ENCODE results near the gene RAB19.

RAB19 gene, protein sequence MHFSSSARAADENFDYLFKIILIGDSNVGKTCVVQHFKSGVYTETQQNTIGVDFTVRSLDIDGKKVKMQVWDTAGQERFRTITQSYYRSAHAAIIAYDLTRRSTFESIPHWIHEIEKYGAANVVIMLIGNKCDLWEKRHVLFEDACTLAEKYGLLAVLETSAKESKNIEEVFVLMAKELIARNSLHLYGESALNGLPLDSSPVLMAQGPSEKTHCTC

DNA sequence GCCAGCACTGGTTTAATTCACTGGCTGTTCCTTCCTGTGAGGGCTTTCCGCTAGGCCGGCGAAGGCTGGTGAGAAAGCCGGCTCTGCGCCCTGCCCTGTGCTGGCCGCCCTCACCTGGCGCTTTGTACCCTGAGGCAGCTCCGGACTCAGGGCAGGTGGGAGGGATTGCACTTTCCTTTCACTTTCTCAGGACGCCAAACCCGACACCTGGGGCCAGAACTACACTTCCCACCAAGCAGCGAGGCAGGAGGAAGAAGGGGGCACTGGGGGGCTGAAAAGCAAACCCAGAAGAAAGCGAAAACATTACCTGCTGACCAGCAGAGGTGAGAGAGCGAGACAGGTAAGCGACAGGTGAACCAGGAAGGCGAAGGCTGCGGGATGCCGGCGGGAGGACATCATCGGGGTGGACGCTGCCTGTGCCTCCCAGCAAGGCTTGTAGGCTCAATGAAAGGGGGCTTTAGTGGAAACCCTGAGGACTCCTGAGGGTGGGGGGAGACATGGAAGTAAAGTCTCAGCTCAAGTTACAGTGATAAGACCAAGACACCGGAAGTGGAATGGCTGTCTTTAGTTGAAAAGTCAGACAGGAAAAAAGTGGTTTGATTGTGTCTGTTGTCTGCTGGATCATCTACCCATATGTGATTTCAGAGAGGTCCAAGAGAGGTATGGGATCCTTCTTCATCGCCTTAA lies at the start of gene RAB19:
Gene RAB19 (plus strand): TSS at position 181 of the 687 bp plus-strand sequence. CDS start 3,589 bp downstream, outside the sequence.
- no peak for DNase-seq (ENCODE audit: low spot score)

DNA sequence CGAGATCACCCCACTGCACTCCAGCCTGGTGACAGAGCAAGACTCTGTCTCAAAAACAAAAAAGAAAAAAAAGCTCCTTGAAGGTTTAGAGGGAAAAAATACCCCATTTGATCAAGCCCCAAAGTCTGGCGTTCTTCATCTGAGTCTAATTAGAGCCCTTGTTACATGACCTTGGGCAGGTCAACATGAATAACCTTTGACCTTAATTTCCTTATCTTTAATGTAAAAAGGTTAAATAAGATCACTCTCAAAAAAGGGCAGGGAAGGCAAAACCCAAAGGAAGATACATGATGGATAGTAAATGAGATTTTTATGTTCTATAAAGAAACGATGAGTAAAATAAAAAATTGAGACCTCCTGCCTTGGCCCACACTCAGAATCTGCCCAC lies 45.8 kb upstream of the RAB19 start:
- DNase-seq (ENCODE audit: low spot score), result no peak

DNA sequence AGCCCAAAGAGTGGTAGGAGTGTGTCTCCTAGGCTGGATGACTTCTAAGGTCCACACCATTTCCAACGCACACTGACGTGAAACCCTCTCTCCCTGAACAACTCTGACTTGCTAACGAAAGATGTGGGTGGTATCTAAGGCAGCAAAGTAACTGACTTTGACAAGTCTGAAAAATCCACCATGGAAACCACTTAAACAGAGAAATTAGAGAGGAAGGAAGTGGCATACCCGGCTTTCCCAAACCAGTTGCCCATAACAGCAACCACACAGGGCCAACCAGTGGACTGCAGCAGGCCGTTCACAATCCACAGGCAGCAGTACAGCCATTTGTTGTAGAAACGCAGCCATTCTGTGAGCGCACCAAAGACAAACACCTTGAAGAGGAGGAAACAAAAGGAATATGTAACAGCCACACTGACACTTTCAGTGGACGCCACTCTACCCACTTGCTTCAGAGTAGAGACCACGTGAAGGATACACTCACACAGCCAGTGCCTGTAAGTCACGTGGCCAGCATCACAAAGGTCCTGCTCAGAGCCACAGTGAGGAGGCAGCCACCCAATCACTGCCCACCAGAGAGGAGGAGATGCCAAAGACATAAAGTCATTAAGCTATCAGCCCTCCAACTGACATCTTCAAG lies 45.3 kb upstream of the RAB19 start:
- no peak for DNase-seq (ENCODE audit: low spot score)

DNA sequence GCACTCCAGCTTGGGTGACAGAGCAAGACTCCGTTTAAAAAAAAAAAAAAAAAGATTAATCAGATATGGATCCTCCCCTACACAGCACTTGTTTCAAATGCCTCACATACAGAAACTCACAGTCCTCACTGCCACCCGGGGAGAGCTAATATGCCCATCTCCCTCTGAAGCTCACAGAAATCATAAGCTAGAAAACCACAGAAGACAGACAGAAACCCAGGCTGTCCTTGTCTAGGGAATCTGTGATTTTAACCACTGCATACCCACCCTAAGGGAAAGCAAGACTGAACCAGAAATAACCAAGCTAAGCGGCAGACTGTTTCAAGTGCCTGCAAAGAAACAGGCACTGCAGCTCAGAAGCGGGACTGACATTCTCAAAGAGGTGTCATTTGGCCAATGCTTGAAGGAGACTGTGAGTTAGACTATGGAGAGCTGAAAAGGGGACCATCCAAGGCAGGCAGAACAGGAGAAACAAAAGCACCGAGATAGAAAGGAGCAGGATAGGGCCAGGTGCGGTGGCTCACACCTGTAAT lies 43.1 kb upstream of the RAB19 start:
- DNase-seq (ENCODE audit: low spot score), result no peak

DNA sequence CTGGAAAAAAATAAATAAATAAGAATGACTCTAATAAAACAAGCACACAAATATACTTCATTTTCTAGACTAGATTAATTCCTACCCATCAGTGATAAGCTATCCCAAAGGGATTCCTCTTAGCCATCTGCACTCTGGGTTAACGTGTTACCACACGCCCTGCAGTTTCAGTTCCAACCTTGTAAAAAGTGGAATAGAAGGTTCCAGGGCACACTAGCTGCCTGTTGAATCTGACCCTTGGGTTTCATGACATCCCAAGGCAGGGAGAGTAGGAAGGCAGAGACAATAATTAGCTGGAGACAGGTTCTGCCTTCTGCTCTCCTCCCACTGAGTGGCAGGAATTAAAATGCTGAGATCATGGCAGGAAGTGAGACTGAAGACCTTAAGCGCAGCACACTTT lies 39.0 kb upstream of the RAB19 start:
- no peak for DNase-seq (ENCODE audit: low spot score)

DNA sequence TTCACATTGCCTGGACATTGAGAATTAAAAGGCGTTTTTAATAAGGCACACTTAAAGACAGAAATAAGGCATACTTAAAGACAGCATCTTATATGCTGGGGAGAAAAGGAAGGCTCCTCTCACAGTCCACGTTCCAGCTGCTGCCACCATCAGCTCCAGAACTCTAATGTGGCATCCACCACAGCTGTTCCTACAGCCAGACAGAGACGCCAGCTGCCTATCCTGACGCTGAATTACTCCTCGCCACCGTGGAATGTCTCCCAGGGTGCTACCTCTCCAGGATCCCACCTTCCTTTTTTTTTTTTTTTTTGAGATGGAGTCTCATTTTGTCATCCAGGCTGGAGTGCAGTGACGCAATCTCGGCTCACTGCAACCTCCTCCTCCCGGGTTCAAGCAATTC lies 36.3 kb upstream of the RAB19 start:
- no peak for DNase-seq (ENCODE audit: low spot score)

DNA sequence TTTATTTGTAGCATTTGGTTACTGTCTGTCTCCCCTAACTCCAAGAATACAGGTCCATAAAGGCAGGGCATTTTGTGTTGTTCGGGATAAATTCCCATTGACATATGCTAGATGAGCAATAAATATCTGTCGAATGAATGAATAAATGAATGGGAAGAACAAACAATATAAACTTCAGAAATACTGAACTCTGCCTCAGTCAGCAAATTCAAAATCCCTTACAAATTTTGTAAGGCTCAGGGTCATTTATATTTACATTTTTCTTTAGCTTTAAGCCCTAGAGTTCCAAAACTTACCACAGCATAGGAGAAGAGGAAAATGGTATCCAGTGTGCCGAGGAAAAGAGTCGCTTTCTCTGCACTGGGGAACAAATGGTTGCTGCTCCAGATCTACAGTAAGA lies 34.6 kb upstream of the RAB19 start:
- no peak for DNase-seq (ENCODE audit: low spot score)

DNA sequence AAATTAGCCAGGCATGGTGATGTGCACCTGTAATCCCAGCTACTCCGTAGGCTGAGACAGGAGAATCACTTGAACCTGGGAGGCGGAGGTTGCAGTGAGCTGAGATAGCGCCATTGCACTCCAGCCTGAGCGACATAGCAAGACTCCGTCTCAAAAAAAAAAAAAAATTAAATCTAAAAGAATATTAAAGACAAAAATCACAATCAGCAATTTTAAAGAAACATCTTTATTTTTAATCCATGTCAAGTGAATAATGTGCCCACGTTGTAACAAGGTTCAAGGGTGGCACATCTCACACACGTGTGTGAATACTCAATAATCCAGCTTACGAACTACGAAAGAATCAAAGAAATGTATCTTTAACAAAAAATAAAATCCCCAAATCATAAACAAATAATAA lies 28.5 kb upstream of the RAB19 start:
- no peak for DNase-seq (ENCODE audit: low spot score)

DNA sequence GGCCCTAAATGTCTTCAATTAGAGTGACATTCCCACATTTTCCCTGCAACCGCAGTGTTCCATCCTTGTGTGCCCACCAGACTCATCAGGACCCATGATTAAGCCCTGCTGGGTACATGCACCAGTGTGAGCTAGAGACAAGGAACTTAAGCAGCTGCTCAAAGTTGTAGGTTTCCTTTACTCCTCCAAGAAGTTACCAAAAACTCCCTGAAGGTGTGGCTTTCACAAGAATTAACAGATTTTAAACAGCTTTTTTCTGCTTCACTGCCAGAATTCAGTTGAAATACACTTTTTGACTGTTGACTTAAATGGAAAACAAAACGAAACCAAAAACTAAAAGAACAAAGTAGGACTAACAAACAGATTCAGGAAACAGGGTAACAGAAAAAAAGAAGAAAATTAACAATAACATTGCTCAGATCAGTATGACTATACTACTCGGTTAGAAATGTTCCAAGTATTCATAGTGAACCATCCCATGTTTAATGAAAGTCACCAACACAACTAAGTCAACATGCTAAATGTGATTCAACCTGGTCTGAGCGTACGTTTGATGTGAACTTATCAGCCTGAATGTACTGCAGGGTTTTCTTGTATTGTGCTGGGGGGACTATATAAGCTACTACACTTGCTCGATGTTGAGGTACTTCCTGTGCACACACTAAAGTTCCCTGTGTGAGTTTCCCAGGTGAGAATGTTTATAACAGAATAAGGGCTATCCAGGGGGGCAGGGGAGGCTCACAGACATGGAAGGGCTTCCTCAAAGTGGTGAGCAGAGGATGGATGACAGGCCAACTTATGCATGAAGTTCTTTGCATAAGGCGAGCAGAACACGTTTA lies 27.7 kb upstream of the RAB19 start:
- no peak for DNase-seq (ENCODE audit: low spot score)

DNA sequence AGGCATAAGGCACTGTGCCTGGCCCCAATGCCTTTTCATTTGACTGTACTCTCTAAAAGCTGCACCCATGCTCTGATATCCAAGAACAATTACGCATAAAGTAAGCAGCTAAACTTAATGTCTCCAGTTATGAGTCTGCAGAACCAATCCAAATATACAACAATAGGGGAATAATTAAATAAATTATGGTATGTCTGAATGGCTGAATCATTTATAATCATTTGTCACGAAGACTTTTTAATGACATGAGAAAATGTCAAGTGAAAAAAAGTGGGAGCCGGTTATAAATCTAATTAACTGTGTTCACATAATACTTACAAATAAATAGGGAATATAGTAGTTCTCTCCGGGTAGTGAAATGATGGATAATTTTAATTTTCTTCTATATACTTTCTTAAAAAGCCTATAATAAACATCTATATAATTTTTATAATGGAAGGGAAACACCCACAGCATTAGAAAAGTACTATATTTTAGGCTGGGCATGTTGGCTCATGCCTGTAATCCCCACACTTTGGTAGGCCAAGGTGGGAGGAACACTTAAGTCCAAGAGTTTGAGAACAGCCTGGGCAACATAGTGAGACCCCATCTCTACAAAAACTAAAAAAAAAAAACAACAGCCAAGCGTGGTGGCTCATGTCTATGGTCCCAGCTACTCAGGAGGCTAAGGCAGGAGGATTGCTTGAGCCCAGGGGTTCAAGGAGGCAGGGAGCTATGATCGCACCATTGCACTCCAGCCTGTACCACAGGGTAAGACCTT lies 19.7 kb upstream of the RAB19 start:
- no peak for DNase-seq (ENCODE audit: low spot score)

DNA sequence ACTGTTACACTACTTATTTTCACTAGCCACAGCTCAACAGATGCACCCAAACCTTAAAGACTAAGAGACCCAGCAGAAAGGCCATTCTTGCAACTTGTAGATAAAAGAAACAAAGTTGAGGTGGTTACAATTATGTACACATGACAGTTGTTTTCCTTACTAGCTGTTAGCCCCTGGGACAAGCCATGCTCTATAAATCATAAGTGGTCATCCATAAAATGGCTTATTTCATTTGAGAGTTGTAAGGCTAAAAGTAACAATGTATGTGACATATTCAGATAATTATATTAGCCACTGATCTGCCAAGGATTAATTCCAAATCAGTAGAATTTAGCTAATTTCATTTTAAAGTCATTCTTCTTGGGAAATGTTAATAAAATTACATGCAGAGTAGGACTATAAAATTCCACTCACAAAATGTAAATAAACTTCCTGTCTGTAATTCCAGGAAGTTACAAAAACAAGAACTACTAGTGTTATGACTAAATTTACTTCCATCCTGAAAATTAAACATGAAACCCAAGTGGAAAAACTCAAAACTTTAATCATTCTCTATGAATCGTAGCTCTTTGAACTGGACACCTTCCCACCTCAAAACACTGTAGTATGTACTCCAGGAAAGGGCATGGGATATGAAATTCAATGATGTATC lies 18.8 kb upstream of the RAB19 start:
- no peak for DNase-seq (ENCODE audit: low spot score)

DNA sequence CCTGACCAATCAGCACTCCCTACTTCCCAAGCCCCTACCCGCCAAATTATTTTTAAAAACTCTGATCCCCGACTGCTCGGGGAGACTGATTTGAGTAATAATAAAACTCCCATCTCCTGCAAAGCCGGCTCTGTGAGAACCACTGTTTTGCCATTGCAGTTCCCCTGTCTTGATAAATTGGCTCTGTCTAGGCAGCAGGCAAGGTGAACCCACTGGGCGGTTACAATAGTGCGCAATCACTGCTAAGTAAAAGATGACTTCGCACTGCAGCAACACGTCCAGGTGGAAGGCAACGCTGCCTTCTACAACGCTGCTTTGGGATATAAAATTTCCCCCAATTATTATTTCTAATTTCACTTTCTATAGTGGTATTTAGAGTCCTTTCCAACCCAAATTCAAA lies 14.4 kb upstream of the RAB19 start:
- DNase-seq (ENCODE audit: low spot score), result no peak

DNA sequence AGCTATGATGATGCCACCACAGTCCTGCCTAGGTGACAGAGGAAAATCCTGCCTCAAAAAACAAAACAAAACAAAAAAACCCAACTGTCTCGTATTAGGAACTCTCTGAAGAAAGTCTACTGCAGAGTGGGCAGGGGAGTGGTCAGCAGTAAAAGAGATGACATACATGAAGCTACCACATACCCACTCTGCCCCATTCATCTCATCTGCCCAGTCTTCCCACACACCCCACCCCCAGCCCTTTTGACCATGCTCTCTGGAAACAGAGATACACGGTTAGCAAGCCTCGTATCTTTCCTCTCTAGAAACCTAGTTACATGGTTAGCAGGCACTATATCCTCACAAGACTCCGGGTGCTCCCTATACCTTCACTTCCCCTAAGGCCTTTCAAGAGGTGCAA lies 13.8 kb upstream of the RAB19 start:
- DNase-seq (ENCODE audit: low spot score), result no peak

DNA sequence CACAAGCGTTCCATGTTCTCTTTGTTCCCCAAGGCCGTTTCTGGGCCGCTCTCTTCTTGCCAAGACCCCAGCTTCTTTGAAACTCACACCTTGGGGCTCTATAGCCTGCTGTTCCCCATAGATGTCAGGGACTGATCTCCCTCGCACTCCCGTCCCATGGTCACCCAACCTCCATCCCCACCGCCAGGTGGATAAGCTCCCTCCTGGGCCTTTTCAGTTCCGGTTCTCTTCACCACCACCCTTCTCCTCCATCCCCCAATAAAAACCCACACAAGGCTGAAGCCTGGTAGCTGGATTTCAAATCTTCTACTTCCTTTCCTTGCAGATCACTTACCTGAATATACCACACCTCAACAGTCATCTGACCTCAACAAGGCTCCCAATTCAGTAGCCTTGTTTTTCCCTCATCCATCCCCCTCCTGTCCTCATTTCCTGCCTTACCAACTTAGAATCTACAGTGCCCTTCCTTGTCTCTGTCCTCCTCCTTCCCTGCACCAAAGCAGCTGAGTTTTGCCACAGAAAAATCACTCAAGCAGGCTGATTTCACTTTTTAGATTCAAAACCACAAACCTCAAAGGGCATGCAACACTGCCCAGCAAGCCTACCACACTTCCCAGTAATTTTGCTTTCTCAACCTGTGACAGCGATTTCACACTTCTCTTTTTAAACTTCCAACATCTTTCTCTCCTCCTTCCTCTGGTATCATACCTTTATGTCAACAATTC lies 13.2 kb upstream of the RAB19 start:
- no peak for DNase-seq (ENCODE audit: low spot score)

DNA sequence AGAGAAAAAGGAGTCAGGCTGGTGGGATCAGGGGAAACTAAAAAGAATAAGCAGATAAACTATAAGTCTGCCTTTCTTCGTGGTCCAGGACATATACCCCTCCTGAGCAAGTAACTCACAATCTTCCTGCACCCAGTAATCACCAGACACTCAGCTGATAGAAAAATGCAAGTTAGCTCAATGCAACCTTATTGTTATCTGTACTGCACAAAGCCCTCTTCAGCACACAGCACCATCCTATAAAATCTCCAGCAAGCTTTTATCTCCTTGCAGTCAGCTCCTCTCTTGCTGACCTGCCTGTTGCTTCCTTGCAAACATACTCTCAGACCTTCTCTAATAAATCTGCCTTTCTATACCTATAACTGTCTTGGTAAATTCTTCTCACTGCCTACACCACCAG lies 12.2 kb upstream of the RAB19 start:
- DNase-seq (ENCODE audit: low spot score), result no peak

DNA sequence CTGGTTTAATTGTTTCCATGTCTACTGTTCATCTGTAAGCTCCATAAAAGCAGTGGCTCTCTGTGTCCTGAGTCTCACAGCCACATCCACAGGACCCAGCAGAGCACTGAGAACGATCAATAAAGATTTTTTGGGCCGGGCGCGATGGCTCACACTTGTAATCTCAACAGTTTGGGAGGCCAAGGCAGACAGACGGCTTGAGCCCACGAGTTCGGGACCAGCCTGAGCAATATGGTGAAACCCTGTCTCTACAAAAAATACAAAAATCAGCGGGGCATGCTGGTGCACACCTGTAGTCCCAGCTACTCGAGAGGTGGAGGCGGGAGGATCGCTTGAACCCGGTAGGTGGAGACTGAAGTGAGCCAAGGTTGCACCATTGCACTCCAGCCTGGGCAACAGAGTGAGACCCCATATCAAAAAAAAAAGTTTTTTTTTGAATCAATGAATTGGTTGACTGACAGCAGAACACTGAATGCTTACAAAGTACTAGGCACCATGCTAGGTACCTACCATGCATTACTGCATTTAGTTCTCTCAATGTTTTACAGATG lies 10.0 kb upstream of the RAB19 start:
- DNase-seq (ENCODE audit: low spot score), result no peak

DNA sequence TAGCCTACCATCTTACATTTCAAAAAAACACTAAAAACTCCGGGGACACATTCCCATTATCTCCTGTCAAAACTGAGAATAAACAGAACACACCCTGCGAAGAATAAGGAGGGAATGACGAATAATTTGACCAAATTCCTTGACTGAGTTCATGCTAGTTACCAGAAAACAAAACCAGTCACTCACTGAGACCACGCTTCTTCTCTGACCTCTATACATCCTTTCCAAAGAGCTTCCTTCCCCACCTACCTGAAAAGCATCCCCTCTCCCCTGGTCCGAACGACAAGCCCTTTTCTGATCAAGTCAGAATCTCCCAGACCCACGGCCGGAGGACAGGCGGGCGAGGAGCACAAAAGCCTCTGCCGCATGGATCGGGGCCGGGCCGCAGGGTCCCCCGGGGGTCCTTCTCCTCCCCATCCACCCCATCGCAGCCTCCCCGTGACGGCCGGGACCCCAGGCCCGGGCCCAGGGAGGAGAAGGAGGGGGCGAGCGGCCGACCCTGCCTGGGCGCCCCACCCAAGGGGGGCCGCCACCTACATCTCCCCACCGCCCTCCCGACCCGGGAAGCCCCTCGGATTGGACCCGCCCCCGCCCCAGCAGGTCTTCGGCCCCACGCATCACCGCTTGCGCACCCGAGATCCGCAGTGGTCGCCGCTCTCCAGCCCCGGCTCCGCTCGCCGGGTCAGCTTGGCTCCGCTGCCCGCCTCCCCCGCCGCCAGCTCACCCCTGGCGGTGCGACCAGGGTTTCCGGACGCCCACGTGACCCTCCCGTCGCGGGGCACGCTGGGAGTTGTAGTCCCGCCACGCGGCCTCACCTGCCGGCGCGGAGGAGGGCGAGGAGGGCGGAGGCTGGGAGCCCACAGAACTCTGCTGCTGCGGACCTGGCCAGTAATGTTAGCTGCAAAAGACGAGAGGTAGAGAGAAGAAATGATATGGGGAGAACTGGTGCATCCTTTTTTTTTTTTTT lies 5.8 kb upstream of the RAB19 start, which contains the start of gene SLC37A3:
Gene SLC37A3 (minus strand): TSS at position 747 of the 967 bp plus-strand sequence. CDS start 16,004 bp downstream, outside the sequence.
- peak; percentile 79 for DNase-seq (ENCODE audit: low spot score)

DNA sequence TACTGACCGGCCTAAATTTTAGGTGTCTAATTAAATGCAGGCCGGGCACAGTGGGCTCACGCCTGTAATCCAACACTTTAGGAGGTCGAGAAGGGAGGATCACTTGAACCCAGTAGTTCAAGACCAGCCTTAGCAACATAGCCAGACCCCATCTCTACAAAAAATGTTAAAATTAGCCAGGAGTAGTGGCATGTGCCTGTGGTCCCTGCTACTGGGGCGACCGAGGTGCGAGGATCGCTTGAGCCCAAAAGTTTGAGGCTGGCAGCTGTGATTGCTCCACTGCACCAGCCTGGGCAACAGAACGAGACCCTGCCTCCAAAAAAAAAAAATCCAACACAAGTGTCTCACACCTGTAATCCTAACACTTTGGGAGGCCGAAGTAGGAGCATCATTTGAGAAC lies 5.0 kb upstream of the RAB19 start:
- DNase-seq (ENCODE audit: low spot score), result no peak

DNA sequence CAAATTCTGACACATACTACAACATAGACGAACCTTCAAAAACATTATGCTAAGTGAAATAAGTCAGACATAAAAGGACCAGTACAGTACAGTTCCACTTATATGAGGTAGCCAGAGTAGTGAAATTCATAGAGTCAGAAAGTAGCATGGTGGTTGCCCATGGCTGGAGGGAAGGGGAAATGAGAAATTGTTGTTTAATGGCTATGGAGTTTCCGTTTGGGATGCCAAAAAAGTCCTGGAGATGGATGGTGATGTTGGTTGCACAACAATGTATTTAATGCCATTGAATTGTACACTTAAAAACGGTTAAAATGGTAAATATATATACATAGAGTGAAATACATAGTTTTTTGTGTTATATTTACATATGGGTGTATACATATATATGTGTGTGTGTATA lies 3.5 kb upstream of the RAB19 start:
- DNase-seq (ENCODE audit: low spot score), result no peak
